B cell (primary cell): Measurements from ENCODE around the gene BMF. TPM values are rescaled to one million over a fixed set of nuclear protein-coding genes. Genes with fewer than 3 reads are reported as not detected.

Source experiments
- ATAC-seq: fragments of 200-7000 bp; cut with Tn5 transposase; one replicate; pipeline ENCODE4 v1.10.0; 2021; ENCODE audit warnings: low read depth, mild to moderate bottlenecking, moderate number of reproducible peaks, moderate library complexity
- CTCF ChIA-PET: fragments of 350-600 bp; sonication (Branson Sonifier 250); formaldehyde crosslinking; loops from one replicate; lab custom pipeline; 2021; ENCODE audit warnings: antibody characterized with exemption, inconsistent platforms; lab: Charles Lee
- POLR2A ChIA-PET: fragments of 350-600 bp; sonication (Branson Sonifier 250); formaldehyde crosslinking; loops from one replicate; lab custom pipeline; 2021; ENCODE audit warnings: antibody characterized with exemption; lab: Charles Lee
- DNase-seq: peaks from one replicate; pipeline ENCODE4 v3.0.0; 2013
- H2AFZ ChIP-seq: 2 replicates; pipeline ENCODE4 v1.6.1; 2012; ENCODE audit warnings: mild to moderate bottlenecking, low read depth, low read length; ENCODE audit not compliant: insufficient read depth, poor library complexity, severe bottlenecking
- H3K27ac ChIP-seq, 2 donors: 1 replicate in 1 of 2; 2 replicates in 1 of 2; pipeline ENCODE4 v1.5.1; 2012 to 2013; ENCODE audit warnings: low read length in 2 of 2, mild to moderate bottlenecking in 2 of 2, moderate library complexity in 1 of 2
- H3K27me3 ChIP-seq, 4 experiments: fragments of 200-600 bp in 1 of 4; sonication (generic) in 1 of 4; replicated peaks in 1 of 4; 1 replicate in 2 of 4; 2 replicates in 2 of 4; pipeline versions ENCODE4 v1.6.1 to v1.7.0; 2013 to 2016; ENCODE audit warnings: low read length in 3 of 4, mild to moderate bottlenecking in 2 of 4, mixed read lengths in 1 of 4, moderate library complexity in 1 of 4; ENCODE audit not compliant: insufficient read depth in 4 of 4, control insufficient read depth in 3 of 4; ENCODE audit errors: control extremely low read depth in 1 of 4
- H3K36me3 ChIP-seq, 2 experiments: replicated peaks in 1 of 2; 1 replicate in 1 of 2; 2 replicates in 1 of 2; pipeline versions ENCODE4 v1.6.1 to v1.7.1; 2013; ENCODE audit warnings: low read length in 1 of 2; ENCODE audit not compliant: insufficient read depth in 2 of 2, control insufficient read depth in 1 of 2; ENCODE audit errors: control extremely low read depth in 1 of 2, extremely low read depth in 1 of 2
- H3K4me1 ChIP-seq, 2 donors: fragments of 200-600 bp in 1 of 2; sonication (generic) in 1 of 2; 1 replicate in 1 of 2; 2 replicates in 1 of 2; pipeline versions ENCODE4 v1.5.1 to v1.6.1; 2013 to 2017; ENCODE audit warnings: low read length in 2 of 2; ENCODE audit not compliant: control insufficient read depth in 2 of 2, insufficient read depth in 2 of 2
- H3K4me2 ChIP-seq: replicated peaks from 2 replicates; pipeline ENCODE3; 2012; ENCODE audit warnings: mild to moderate bottlenecking, low read depth, low read length; ENCODE audit not compliant: poor library complexity, severe bottlenecking
- H3K4me3 ChIP-seq, 5 experiments: fragments of 200-600 bp in 1 of 5; sonication (generic) in 1 of 5; 1 replicate in 3 of 5; 2 replicates in 2 of 5; pipeline versions ENCODE4 v1.5.1 to v1.7.0; 2011 to 2016; ENCODE audit warnings: low read length in 4 of 5, mild to moderate bottlenecking in 4 of 5, low read depth in 2 of 5, control low read depth in 1 of 5, moderate library complexity in 1 of 5; ENCODE audit not compliant: insufficient read depth in 1 of 5; ENCODE audit errors: control extremely low read depth in 1 of 5, extremely low read depth in 1 of 5
- H3K79me2 ChIP-seq: fragments of 200-600 bp; sonication (generic); one replicate; pipeline ENCODE4 v1.6.0; 2016; ENCODE audit warnings: low read length; ENCODE audit not compliant: control insufficient read depth, insufficient read depth
- H3K9ac ChIP-seq: fragments of 200-600 bp; sonication (generic); 2 replicates; pipeline ENCODE4 v1.6.1; 2017; ENCODE audit warnings: mild to moderate bottlenecking, low read length, moderate library complexity
- H3K9me3 ChIP-seq, 3 donors: one replicate each; pipeline versions ENCODE4 v1.6.1 to v1.7.1; 2013; ENCODE audit warnings: low read length in 2 of 3; ENCODE audit not compliant: control insufficient read depth in 2 of 3, insufficient read depth in 1 of 3; ENCODE audit errors: control extremely low read depth in 1 of 3
- H4K20me1 ChIP-seq: 2 replicates; pipeline ENCODE4 v1.6.0; 2012; ENCODE audit warnings: mild to moderate bottlenecking, low read length; ENCODE audit not compliant: insufficient read depth, control insufficient read depth, poor library complexity, severe bottlenecking
- H3K27ac Mint-ChIP-seq: one replicate; pipeline ENCODE4 v1.8.0; 2021; ENCODE audit warnings: mixed read lengths
- H3K27me3 Mint-ChIP-seq: one replicate; pipeline ENCODE4 v1.8.0; 2021; ENCODE audit warnings: mixed read lengths
- H3K4me1 Mint-ChIP-seq: one replicate; pipeline ENCODE4 v1.8.0; 2021; ENCODE audit warnings: mixed read lengths
- H3K4me3 Mint-ChIP-seq: one replicate; pipeline ENCODE4 v1.8.0; 2021; ENCODE audit warnings: mixed read lengths
- H3K9me3 Mint-ChIP-seq: one replicate; pipeline ENCODE4 v1.8.0; 2022; ENCODE audit warnings: mixed read lengths; ENCODE audit not compliant: insufficient read depth
- CTCF ChIP-seq: fragments of 200-600 bp; IDR thresholded peaks from one replicate; pipeline ENCODE4 v1.8.0; 2022; ENCODE audit warnings: antibody characterized with exemption, mild to moderate bottlenecking
- EZH2 ChIP-seq: IDR thresholded peaks from 2 replicates; pipeline ENCODE4 v1.6.1; 2012; ENCODE audit warnings: borderline replicate concordance, low read depth, mild to moderate bottlenecking, moderate library complexity, low read length; ENCODE audit not compliant: insufficient read depth, poor library complexity, severe bottlenecking
- WGBS: methylation state at CpG from one replicate; pipeline ENCODE4 v1.1.5; 2013; ENCODE audit warnings: missing lambda C conversion rate; ENCODE audit not compliant: insufficient coverage; 5-methylcytosine and 5-hydroxymethylcytosine counted together
- intact Hi-C: fragments of 100-400 bp; cut with micrococcal nuclease; formaldehyde crosslinking; loops from one replicate; pipeline ENCODE4 v1.10.0; 2022
- polyA plus RNA-seq: library from polyadenylated mRNA; depleted of rRNA; stranded (reverse); fragments of >200 nt; gene quantifications from 2 replicates; pipeline ENCODE4 v1.2.3, GENCODE V29; 2012
- total RNA-seq, 2 donors: library from RNA; stranded (reverse); fragments of 120-200 nt in 1 of 2; gene quantifications; 1 replicate in 1 of 2; 2 replicates in 1 of 2; pipeline versions ENCODE4 v1.2.3 to v1.2.4, GENCODE V29; 2013 to 2022

The BMF gene
- total and polyA plus RNA-seq, 2 donors (not counting 1 experiment from before 2014, with no cell fraction given) = 43.2 to 343 TPM

- CTCF ChIA-PET = interaction anchor here (1.2 to 5.6 kb wide), 8 partner anchors 22 to 227 kb away, joined by 4 to 92 read pairs (median 6); partner anchors contain the start of gene BMF
- Mint-ChIP-seq H3K27ac (peak overlapping the region; percentile 73), H3K4me1 (peaks cover 76% of the 10 kb centered on the region), H3K9me3 (no peaks in the 10 kb centered on the region), H3K27me3 (no peaks in the 10 kb centered on the region), H3K4me3 (no peak overlapping the region)
- peaks cover 73 to 74% of the 10 kb centered on the region in 2 donors for H3K4me1 ChIP-seq
- no peak overlapping the region for H3K27ac ChIP-seq
- intact Hi-C loops = no loop called here
- H3K4me2 ChIP-seq = no peak overlapping the region
- TF ChIP-seq EZH2 (no peak), CTCF (no peak)
- H3K4me3 ChIP-seq = no peak overlapping the region
- no peak for ATAC-seq
- no peak overlapping the region for H2AFZ ChIP-seq
- POLR2A ChIA-PET = interaction anchor here (0.5 to 5.3 kb wide), 3 partner anchors 46 to 114 kb away, joined by 3 to 67 read pairs (median 35); partner anchors contain the start of gene BMF
- H3K36me3 ChIP-seq = no peaks in the 10 kb centered on the region
- H3K9ac ChIP-seq = no peak overlapping the region
- no peaks in the 10 kb centered on the region for H4K20me1 ChIP-seq
- no peak for DNase-seq
- H3K79me2 ChIP-seq = peaks cover 9% of the 10 kb centered on the region
- WGBS = 90% methylated on average over 8 of the region's 11 CpGs
- H3K27me3 ChIP-seq = no peaks in the 10 kb centered on the region
- peaks cover 0 to 3% (median 0%) of the 10 kb centered on the region in 3 donors for H3K9me3 ChIP-seq
Observed at GRCh38 chr15:40051616-40052415, 56.9 kb downstream of the BMF start.
